PC-9 (cell line): ENCODE data around the gene NLRP1.

Source experiments
- EZH2 ChIP-seq: fragments of 200-600 bp; sonication (generic); IDR thresholded peaks from 2 replicates; pipeline ENCODE4 v1.8.0; 2017; ENCODE audit warnings: antibody characterized with exemption, low read depth
- TF ChIP-seq, protein P1 (sequence below): fragments of 200-600 bp; sonication (generic); conservative IDR thresholded peaks from 2 replicates; pipeline ENCODE4 v1.6.1; 2017; ENCODE audit warnings: mixed run types, antibody characterized with exemption, mild to moderate bottlenecking, moderate library complexity

DNA sequence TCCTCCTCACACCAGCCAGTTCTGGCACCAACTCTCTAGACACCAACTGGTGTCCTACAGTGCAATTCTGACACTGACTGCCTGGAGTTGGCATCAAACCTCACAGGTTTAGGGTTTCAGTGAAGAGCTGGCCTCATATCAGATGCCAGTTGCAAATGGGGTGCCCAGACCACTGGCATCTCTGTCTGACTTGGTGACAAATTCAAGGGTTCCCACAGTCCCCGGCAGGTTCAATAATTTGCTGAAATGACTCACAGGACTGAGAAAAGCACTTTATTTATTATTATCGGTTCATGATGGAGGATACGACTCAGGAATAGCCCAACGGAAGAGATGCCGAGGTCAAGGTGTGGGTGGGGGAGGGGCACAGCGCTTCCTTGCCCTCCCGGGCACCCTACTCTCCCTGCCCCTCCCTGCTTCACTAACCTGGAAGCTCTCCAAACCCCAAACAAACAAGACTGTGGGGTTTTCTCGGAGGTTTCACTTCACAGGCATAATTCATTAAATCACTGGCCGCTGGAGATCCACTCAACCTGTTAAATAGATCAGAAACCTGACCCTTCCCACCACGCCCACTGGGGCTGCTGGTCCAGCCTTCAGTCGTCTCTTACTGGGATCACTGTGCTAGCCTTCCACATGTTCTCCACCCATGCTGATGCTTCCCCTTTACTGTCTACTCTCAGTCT, 1.7 kb upstream of the NLRP1 start:
- TF ChIP-seq, protein P1, sequence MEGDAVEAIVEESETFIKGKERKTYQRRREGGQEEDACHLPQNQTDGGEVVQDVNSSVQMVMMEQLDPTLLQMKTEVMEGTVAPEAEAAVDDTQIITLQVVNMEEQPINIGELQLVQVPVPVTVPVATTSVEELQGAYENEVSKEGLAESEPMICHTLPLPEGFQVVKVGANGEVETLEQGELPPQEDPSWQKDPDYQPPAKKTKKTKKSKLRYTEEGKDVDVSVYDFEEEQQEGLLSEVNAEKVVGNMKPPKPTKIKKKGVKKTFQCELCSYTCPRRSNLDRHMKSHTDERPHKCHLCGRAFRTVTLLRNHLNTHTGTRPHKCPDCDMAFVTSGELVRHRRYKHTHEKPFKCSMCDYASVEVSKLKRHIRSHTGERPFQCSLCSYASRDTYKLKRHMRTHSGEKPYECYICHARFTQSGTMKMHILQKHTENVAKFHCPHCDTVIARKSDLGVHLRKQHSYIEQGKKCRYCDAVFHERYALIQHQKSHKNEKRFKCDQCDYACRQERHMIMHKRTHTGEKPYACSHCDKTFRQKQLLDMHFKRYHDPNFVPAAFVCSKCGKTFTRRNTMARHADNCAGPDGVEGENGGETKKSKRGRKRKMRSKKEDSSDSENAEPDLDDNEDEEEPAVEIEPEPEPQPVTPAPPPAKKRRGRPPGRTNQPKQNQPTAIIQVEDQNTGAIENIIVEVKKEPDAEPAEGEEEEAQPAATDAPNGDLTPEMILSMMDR, result no peak
- TF ChIP-seq EZH2, result no peak
